HG03521 (cell line): ENCODE measurements around the gene ARL15.
"Not testable (repeated sequence)": the region's sequence is repeated elsewhere in the genome, so short reads cannot be mapped to it uniquely, and the experiment has no call there.

Experiments
- ATAC-seq: cut with Tn5 transposase; IDR thresholded peaks from one replicate; pipeline ENCODE4 v1.9.1; 2021; ENCODE audit warnings: mild to moderate bottlenecking, moderate library complexity; ENCODE audit not compliant: unreplicated experiment

ARL15 gene

GRCh38 chr5:53873235-53873634 is 437.1 kb downstream of the ARL15 start:
- no peak for ATAC-seq

GRCh38 chr5:53871775-53872174 is 438.6 kb downstream of the ARL15 start:
- no peak for ATAC-seq

GRCh38 chr5:53871050-53871449 is 439.3 kb downstream of the ARL15 start:
- ATAC-seq: no peak

GRCh38 chr5:53858700-53859456 is 451.5 kb downstream of the ARL15 start:
- ATAC-seq: no peak

- no peak for ATAC-seq
These were observed 453.9 kb downstream of the ARL15 start for GRCh38 chr5:53856506-53856905.

GRCh38 chr5:53836851-53837430 is 473.4 kb downstream of the ARL15 start:
- ATAC-seq: not testable (repeated sequence)

GRCh38 chr5:53834500-53834899 is 475.9 kb downstream of the ARL15 start:
- no peak for ATAC-seq
